GM18502 (cell line): ENCODE measurements around the gene AGBL4.

Experiments
- ATAC-seq: cut with Tn5 transposase; IDR thresholded peaks from one replicate; pipeline ENCODE4 v1.9.1; 2021; ENCODE audit warnings: mild to moderate bottlenecking; ENCODE audit not compliant: unreplicated experiment, poor library complexity

AGBL4 gene

DNA sequence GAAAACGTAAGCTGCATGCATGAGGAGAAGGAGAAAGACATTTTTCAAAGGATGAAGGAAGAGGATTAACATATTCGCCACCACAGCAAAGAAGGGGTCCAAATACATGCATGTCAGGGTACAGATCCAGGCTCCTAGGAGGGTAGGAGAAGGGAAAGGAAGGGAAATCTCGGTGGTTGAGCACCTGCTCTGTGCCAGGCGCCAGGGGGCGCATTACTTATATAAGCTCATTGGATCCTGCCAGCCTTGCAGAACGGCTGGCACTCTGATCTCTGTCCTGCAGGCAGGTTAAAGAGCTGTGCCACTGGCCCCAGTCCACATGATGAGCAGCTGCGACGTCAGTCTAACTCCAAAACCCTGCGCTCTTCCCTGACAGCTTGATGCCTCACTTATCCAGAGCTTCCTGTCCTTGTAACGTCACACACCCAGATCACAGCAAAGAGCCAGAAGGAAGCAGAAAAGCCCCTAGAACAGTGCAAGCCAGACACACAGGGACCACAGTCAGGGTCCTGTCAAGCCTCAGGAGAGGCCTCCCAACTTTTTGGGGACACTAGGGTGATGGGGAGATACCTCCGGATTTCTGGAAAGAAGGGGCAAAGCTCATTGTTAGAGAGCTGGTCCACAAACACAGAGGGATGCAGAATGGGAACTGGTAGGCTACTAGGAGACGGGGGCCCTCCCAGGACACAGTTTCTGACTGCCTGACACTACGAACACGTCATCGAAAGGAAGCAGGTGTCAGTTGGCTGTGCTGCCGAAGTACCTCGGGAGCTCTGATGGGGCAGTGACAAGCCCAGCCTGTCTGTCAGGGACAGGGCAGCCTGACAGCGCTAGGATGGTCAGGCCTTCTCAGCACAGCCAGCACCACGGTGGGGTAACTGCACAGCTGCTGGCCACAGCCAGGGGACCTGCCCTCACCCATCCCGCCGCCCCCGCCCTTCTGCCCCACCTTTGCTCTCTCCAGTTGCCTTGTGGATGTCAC lies 1346.2 kb downstream of the AGBL4 start:
- peak; percentile 64 for ATAC-seq

DNA sequence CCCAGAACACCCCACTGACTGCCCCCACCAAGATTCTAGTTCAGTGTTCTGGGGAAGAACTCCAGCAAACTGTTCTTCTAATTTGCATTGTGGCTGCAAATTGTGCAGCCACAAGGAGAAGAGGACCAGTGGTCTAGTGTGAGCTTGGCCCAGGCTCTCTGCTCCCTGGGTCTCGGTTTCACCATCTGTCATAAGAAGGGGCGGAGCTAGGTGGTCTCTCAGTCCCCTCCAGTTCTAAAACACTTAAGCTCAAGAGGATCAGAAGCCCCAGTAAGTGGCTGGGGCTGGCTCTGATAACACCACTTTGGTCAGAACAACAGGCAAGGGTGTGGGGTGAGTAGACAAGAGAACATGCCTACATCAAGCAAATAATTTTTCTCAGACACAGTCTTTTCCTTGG lies 1346.9 kb downstream of the AGBL4 start:
- ATAC-seq: no peak

DNA sequence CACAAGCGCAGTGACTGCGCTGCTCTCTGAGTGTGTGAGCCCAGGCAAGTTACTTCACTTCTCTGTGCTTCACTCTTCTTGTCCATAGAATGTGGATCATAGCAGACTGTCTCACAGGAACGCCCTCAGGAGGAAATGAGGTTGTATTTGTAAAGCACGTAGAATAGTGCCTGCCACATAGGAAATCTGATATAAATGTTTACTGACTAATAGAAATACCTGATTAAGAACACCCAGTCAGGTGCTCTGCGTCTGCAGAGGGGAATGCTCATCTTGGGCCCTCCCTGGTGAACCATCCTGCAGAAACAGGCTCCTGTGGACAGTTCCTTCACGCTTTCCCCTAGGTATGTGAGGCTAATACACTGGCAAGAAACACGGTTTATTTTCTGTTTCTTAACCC lies 1347.4 kb downstream of the AGBL4 start:
- ATAC-seq: no peak

DNA sequence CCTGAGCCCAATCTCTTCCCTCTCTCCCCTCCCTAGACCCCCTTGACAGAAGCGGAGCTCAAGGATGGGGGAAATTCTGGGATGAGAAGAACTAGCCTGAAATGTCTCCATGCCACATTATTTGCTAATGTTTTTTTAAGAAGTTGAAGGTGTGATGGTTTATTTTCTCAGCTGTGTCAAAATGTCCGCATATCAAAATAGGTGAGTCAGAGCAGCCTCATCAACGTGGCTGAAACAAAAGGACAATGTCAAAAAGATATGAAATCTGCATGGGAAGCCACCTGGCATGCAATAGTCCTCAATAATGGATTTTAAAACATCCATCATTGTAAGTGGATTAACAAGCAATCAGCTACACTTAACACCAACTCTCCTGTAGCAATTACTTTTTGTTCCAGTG lies 1348.5 kb downstream of the AGBL4 start:
- ATAC-seq: no peak

GRCh38 chr1:48674641-48675040 lies 1349.1 kb downstream of the AGBL4 start:
- no peak for ATAC-seq

- no peak for ATAC-seq
These were observed 1350.2 kb downstream of the AGBL4 start for GRCh38 chr1:48673332-48674105.

DNA sequence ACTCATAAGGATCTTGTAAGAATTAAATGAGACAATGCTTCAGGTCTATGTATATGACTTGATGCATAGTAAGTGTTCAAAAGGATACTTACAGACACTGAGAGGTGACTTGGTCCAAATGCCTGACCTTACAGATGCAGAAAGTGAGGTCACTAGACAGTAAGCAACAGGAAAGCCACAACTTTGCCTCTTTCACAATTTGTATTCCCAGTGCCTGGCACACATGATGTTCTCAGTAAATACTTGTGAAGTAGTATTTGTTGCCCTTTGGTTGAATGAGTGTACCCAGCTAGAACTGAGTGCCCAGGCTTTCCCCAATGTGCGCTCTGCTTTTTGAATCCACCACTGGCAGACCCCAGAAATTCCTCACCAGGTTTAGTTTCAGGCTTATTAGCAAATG lies 1352.2 kb downstream of the AGBL4 start:
- ATAC-seq: no peak

- ATAC-seq: no peak
These were observed 1353.3 kb downstream of the AGBL4 start for GRCh38 chr1:48670234-48671020.

DNA sequence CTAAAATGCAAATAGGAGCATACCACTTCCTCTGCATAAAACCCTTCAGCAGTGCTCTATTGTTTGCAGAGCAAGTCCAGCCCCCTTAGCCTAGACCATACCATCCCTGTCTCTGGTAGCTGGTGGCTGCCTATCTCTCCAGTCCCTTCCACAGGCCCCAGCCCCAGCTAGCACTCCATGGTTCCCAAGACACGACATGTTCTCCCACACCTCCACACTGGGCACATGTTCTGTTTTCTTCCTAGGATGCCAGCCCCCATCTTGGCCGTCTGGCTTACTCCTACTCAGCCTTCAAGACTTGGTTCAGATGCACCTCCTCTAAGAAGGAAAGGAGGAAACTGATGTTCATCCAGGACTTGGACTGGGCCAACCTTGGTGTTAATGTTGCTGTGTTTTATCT lies 1355.4 kb downstream of the AGBL4 start:
- ATAC-seq: no peak

DNA sequence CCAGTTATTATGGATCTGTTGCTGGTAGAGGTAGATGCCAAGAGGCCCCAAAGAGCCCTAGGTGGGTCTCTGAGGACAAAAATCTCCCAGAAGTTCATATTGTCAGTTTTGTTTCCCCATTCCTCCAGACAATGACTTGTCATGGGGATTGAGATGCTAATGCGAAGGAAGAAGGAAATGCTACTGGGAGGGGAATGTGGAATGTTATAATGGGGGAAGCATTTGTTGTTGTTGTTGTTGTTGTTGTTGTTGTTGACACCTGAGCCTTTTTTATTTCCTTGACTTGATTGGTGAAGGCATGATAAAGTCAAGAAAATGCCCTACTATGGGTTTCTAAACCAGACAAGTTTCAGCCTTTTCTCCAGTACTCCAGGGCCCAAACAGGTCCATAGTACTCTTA lies 1356.0 kb downstream of the AGBL4 start:
- no peak for ATAC-seq

DNA sequence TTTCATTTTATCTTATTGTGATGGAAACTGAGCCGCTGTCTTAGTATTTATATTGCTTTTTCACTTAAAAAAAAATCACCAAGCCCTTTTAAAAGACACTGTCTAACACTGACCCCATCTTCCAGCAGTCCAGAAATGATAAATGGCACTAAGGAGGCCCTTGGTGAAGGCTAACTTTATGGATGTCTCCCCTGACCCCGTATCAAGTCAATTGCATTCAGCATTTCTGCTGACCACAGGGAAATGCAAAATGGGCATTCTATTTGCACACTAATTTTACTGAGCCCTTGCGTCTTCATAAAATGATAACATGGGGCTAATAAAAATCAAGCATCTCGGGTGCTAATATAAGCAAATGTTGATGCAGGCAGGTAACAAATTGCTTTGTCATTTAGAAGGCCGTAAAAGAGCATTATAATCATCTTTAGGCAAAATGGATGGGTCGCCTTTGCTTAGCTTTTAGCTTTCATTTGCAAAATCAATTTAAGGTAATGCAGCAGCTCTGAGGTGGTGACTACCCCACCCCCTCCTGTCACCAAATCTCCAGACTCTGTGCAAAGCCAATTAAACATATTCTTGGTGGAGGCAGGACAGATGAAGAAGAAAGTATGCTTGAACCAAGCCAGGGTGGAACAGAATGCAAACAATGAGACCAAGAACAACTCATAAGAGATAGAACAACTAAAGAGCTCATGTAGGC lies 1357.9 kb downstream of the AGBL4 start:
- ATAC-seq: no peak

DNA sequence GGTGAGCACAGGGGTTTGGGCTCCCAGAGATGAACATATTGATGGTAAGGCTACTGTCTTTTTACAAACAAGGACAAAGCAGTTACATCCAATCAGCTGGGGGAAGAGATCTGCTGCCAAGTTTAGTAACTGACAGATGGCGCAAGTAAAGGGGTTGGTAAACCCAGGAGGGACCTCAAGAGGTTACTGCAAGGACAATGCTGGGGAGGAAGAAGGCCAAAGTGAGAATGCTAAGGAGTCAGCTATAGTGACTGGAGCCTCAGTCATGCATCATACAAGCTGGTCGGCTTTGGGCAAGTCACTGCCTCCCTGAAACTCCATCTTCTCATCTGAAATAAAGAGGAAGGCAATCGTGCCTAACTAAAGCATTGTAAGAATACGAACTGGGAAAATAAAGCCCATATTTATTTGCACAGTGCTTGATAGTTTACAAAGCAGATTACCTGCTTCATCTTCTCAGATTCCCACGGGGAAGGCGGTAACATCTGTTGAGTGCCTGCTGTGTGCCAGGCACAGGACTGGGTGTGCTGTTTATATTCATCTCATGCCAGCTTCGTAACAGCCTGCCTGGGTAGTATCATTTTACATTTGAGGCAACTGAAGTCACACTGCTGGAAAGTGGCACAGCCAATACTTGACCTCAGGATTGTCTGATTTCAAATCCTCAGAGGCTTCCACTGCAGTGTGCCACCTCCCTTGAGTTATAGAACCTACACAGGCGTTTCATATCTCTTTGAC lies 1361.9 kb downstream of the AGBL4 start:
- ATAC-seq: no peak

GRCh38 chr1:48659801-48660200 lies 1364.0 kb downstream of the AGBL4 start:
- ATAC-seq: no peak

DNA sequence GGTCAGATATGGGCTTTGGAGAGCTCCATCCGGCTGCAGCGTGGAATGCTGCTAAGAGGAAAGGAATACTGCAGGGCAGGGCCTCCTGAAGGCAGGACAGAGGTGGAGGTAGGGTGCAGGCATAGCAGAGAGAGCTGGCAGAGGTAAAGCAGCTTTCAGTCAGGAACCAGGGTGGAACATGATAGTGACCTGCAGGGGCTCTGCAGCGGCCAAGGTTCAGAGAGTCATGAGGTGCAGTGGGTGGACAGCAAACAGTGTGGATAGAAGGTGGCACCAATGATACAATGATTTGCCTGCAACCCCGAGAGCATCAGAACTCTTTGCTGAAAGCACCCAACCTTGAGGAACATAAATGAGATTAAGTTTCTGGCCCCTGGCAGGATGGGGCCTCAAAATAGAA lies 1366.3 kb downstream of the AGBL4 start:
- ATAC-seq: no peak

DNA sequence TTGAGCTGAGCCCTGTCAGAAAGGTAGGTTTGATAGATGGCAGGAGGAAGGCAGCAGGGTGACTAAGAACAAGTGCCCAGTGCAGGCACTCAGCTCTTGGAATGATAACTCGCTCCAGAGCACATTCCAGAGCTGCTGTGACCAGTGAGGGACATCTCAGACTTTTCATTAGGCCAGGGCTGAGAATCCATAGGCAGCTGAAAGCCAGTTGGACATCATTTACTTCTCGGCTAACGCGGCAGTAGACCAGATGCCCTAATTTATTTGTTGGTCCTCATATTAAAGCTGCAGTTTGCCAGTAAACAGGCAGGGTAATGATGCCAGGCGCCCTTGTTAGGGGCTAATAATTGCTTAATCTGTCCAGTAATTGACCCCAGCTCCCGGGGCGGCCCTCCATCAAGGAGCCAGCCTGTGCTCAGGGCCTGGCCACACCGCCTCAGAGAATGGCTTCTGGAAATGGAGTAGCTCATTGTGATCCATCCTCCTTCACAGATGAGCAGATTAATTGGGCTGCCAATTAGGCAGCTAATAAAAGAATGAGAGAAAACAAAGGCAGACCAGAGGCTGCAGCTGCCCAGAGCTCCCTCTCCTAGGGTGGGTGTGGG lies 1369.0 kb downstream of the AGBL4 start:
- no peak for ATAC-seq

GRCh38 chr1:48652334-48652733 lies 1371.4 kb downstream of the AGBL4 start:
- no peak for ATAC-seq

DNA sequence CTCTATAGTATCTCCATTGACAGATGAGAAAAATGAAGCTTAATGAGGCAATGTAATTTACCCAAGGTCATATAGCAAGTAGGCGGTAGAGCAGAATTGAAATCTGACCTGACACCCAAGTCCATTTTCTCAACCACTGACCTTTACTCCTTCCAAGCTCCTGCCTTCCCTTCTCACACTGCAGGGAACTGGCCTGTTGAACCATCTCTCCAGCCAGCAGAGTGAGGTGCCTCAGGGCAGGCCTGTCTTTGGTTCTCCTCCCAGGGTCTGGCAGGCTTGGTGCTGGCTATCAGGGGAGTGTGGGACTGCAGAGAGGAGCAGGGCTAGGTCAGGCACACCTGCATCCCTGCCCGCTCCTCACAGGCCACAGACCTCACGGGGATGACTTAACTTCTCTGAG lies 1373.9 kb downstream of the AGBL4 start:
- ATAC-seq: no peak

- ATAC-seq: no peak
These were observed 1377.9 kb downstream of the AGBL4 start for GRCh38 chr1:48645883-48646282.
